GM12878 (cell line): ENCODE results near the gene PLXNC1. TPM values are rescaled to one million over a fixed set of nuclear protein-coding genes. Genes with fewer than 3 reads are reported as not detected.
A peak's percentile ranks its signal among the peaks of the same experiment; 100 is the strongest.

ENCODE experiments used
- ATF7 ChIP-seq: fragments of 450-650 bp; IDR thresholded peaks from 2 replicates; pipeline ENCODE4 v1.6.1; 2016; ENCODE audit warnings: low read depth, mild to moderate bottlenecking
- CHD2 ChIP-seq: IDR thresholded peaks from 2 replicates; pipeline ENCODE4 v1.6.1; 2011; ENCODE audit warnings: low read depth, low read length, improper control_type of control experiment, borderline replicate concordance
- ETV6 ChIP-seq, 2 experiments: fragments of 450-650 bp in 1 of 2; IDR thresholded peaks in 1 of 2; conservative IDR thresholded peaks in 1 of 2; 2 replicates each; pipeline ENCODE4 v1.6.1; 2014; ENCODE audit warnings: antibody characterized with exemption in 1 of 2, borderline replicate concordance in 1 of 2, low read depth in 1 of 2, mild to moderate bottlenecking in 1 of 2, moderate library complexity in 1 of 2
- IKZF1 ChIP-seq: fragments of 450-650 bp; conservative IDR thresholded peaks from 2 replicates; pipeline ENCODE4 v1.6.1; 2017; ENCODE audit warnings: antibody characterized with exemption, mild to moderate bottlenecking
- MEF2B ChIP-seq: fragments of 450-650 bp; IDR thresholded peaks from 2 replicates; pipeline ENCODE4 v1.6.1; 2018; ENCODE audit warnings: mild to moderate bottlenecking, moderate library complexity; ENCODE audit not compliant: partially characterized antibody, poor library complexity, severe bottlenecking
- MXI1 ChIP-seq: fragments of 150-350 bp; IDR thresholded peaks from 2 replicates; pipeline ENCODE4 v1.6.1; 2011; ENCODE audit warnings: low read depth, mild to moderate bottlenecking, inconsistent platforms, low read length, improper control_type of control experiment
- NFIC ChIP-seq: IDR thresholded peaks from 2 replicates; pipeline ENCODE4 v1.6.1; 2012; ENCODE audit warnings: low read depth, mild to moderate bottlenecking, inconsistent platforms, low read length, moderate library complexity
- SMAD1 ChIP-seq: fragments of 450-650 bp; IDR thresholded peaks from 2 replicates; pipeline ENCODE4 v1.6.1; 2018; ENCODE audit warnings: mild to moderate bottlenecking, low read depth; ENCODE audit not compliant: partially characterized antibody
- YY1 ChIP-seq: IDR thresholded peaks from 2 replicates; pipeline ENCODE4 v1.6.1; 2011; ENCODE audit warnings: low read depth, mild to moderate bottlenecking, low read length
- polyA plus RNA-seq, 11 experiments: library from polyadenylated mRNA; depleted of rRNA in 4 of 11; unstranded in 6 of 11; stranded (reverse) in 5 of 11; fragments of >200 nt; fragmentation: Nextera tagmentation in 4 of 11; fragmentation: Illumina TruSeq in 1 of 11; extraction: Ambion mirVana in 4 of 11; extraction: Trizol in 1 of 11; gene quantifications; 1 replicate in 1 of 11; 2 replicates in 10 of 11; pipeline versions ENCODE4 v1.2.1 to v1.2.3, GENCODE V29; 2011 to 2016; ENCODE audit warnings: inconsistent platforms in 2 of 11, missing spikeins in 2 of 11, low read depth in 1 of 11
- total RNA-seq, 4 experiments: library from RNA; depleted of rRNA in 3 of 4; stranded (reverse); fragments of >200 nt in 3 of 4; fragmentation: Illumina TruSeq in 1 of 4; extraction: Trizol in 1 of 4; gene quantifications; 2 replicates each; pipeline versions ENCODE4 v1.2.1 to v1.2.3, GENCODE V29; 2013 to 2021
- TF ChIP-seq, protein P1 (sequence below): fragments of 450-650 bp; IDR thresholded peaks from 2 replicates; pipeline ENCODE4 v1.6.1; 2017; ENCODE audit warnings: low read depth, mild to moderate bottlenecking, moderate library complexity
- TF ChIP-seq, protein P2 (sequence below): fragments of 150-350 bp; IDR thresholded peaks from 2 replicates; pipeline ENCODE4 v1.6.1; 2016; ENCODE audit warnings: low read depth, low read length
- TF ChIP-seq, protein P3 (sequence below): fragments of 450-650 bp; IDR thresholded peaks from 2 replicates; pipeline ENCODE4 v1.6.1; 2014; ENCODE audit warnings: mild to moderate bottlenecking

The PLXNC1 gene
- total and polyA plus RNA-seq, 10 of the 15 experiments (the other 5 are each of a cell fraction or from before 2014, with no cell fraction given): 5.2 to 41.2 (median 24.6) TPM

DNA sequence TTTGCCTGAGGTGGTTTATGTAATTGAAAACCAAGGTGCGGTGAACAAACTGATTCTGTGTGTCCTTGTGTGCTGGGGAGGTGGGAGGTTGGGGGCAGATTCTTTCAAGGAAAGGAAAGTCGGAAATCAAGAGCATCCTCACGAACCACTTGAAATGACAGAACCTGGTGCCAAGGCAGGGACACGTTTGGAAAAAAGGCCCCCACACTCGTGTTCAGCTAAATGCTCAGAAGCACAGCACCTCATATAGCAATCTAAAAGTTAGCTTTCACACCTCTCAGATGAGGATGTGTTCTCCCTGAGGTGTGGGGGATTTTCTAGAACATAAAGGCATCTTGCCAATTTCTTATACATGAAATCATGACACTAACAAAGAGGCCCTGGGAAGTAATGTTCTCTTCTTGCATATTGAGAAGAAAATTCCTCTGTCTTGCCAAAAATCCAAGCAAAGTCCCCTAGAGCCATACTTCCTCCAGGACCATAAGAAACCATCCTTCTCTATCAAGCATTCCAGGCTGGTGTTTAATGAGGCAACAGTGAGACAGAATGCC, 119.6 kb downstream of the PLXNC1 start (continued):
- TF ChIP-seq, protein P1, sequence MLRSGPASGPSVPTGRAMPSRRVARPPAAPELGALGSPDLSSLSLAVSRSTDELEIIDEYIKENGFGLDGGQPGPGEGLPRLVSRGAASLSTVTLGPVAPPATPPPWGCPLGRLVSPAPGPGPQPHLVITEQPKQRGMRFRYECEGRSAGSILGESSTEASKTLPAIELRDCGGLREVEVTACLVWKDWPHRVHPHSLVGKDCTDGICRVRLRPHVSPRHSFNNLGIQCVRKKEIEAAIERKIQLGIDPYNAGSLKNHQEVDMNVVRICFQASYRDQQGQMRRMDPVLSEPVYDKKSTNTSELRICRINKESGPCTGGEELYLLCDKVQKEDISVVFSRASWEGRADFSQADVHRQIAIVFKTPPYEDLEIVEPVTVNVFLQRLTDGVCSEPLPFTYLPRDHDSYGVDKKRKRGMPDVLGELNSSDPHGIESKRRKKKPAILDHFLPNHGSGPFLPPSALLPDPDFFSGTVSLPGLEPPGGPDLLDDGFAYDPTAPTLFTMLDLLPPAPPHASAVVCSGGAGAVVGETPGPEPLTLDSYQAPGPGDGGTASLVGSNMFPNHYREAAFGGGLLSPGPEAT: peak; percentile 68
- peak; percentile 39; the same call in 1 of the 2 replicates for TF ChIP-seq NFIC
- TF ChIP-seq SMAD1: peak; percentile 49
- TF ChIP-seq YY1: 0 out of 2 replicates have a peak, but pooled peaks have one; percentile 3
- 0 out of 4 replicates have a peak, but pooled peaks of 1 of the 2 experiments have one; percentile 18 for TF ChIP-seq ETV6 (conservative IDR thresholded peaks at IDR 0.05 in 1 of 2, IDR thresholded peaks at IDR 0.05 in 1 of 2; ENCODE audit: borderline replicate concordance in 1 of 2, low read depth in 1 of 2)
- peak; percentile 77 for TF ChIP-seq IKZF1
- TF ChIP-seq ATF7: peak; percentile 37; the same call in 1 of the 2 replicates
- 0 out of 2 replicates have a peak, but pooled peaks have one; percentile 3 for TF ChIP-seq CHD2
- TF ChIP-seq MEF2B: peak; percentile 3
- no peak for TF ChIP-seq MXI1
- TF ChIP-seq, protein P2, sequence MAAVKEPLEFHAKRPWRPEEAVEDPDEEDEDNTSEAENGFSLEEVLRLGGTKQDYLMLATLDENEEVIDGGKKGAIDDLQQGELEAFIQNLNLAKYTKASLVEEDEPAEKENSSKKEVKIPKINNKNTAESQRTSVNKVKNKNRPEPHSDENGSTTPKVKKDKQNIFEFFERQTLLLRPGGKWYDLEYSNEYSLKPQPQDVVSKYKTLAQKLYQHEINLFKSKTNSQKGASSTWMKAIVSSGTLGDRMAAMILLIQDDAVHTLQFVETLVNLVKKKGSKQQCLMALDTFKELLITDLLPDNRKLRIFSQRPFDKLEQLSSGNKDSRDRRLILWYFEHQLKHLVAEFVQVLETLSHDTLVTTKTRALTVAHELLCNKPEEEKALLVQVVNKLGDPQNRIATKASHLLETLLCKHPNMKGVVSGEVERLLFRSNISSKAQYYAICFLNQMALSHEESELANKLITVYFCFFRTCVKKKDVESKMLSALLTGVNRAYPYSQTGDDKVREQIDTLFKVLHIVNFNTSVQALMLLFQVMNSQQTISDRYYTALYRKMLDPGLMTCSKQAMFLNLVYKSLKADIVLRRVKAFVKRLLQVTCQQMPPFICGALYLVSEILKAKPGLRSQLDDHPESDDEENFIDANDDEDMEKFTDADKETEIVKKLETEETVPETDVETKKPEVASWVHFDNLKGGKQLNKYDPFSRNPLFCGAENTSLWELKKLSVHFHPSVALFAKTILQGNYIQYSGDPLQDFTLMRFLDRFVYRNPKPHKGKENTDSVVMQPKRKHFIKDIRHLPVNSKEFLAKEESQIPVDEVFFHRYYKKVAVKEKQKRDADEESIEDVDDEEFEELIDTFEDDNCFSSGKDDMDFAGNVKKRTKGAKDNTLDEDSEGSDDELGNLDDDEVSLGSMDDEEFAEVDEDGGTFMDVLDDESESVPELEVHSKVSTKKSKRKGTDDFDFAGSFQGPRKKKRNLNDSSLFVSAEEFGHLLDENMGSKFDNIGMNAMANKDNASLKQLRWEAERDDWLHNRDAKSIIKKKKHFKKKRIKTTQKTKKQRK: no peak
- TF ChIP-seq, protein P3, sequence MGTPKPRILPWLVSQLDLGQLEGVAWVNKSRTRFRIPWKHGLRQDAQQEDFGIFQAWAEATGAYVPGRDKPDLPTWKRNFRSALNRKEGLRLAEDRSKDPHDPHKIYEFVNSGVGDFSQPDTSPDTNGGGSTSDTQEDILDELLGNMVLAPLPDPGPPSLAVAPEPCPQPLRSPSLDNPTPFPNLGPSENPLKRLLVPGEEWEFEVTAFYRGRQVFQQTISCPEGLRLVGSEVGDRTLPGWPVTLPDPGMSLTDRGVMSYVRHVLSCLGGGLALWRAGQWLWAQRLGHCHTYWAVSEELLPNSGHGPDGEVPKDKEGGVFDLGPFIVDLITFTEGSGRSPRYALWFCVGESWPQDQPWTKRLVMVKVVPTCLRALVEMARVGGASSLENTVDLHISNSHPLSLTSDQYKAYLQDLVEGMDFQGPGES: no peak
